Measurements from ENCODE around the gene CRYZ.
"Not testable (repeated sequence)": the region's sequence is repeated elsewhere in the genome, so short reads cannot be mapped to it uniquely, and the experiment has no call there.

CRYZ gene

DNA sequence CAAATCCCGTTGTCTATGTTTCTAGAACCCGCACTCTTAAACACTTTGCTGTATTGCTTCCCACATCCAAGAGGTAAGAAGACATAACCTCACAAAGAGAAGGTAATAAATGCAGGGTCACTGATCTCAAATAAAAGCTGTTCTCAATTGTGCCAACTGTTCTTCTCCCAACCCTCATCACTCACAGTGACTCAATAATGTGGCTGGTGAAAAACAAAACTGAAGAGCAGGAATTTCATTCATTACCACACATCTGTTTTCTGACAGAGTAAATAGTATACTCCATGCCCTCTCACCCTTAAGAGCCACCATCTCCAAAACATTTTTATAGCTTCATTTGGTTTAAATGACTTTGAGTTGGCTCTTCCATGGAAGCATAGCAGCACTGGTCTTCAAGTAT is 53.0 kb downstream of the CRYZ start:
- DNase-seq, result no peak

DNA sequence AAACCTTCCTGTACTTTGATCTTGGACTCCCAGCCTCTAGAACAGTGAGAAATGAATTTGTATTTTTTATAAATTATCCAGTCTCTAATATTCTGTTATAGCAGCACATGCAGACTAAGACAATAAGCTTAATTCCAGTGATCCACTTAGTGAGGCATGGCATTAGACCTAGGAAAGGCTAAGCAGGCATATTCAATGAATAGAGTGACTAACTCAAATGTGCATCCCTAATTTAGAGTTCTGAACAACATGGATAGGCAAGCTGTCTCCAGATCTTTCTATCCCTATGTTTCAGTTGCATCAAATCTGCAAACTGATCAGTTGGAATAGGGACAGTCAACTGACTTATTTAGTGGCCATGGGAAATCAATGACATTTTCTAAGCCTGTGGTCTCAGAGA is 54.9 kb downstream of the CRYZ start:
- no peak for DNase-seq

DNA sequence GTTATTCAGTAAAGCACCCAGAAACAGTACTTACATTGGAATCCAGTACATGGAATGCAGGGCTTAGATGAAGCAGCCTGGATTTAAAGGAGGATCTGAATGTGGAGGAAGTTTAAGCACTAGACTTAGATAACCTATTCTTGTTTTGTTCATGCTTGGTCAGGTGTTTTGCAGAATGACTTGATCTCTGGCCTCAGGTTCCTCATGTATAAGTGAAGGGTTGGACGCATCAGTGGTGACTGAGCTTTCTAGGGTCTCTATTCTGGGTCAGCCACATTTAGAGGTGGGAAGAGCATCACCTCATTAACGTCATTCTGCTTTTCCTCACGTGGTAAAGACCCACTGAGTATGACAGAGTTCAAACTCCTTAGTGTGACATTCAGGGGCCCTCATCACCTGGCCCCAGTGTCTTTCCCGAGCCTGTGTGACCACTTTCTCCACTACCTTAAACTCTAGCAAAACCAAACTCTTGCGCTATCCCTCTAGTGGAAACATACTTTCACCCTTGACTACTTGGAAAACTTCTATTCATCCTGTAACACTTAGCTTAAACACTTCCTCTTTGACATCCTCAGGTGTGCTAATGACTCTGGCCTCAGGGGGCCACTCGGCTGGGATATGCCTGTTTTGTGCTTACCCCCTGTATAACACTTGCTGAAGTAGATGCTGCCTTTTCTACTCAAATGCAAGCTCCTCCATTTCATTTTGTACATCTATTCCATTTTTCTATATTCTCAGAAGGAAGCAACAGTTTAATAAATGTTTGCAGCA is 58.4 kb downstream of the CRYZ start:
- no peak for DNase-seq

DNA sequence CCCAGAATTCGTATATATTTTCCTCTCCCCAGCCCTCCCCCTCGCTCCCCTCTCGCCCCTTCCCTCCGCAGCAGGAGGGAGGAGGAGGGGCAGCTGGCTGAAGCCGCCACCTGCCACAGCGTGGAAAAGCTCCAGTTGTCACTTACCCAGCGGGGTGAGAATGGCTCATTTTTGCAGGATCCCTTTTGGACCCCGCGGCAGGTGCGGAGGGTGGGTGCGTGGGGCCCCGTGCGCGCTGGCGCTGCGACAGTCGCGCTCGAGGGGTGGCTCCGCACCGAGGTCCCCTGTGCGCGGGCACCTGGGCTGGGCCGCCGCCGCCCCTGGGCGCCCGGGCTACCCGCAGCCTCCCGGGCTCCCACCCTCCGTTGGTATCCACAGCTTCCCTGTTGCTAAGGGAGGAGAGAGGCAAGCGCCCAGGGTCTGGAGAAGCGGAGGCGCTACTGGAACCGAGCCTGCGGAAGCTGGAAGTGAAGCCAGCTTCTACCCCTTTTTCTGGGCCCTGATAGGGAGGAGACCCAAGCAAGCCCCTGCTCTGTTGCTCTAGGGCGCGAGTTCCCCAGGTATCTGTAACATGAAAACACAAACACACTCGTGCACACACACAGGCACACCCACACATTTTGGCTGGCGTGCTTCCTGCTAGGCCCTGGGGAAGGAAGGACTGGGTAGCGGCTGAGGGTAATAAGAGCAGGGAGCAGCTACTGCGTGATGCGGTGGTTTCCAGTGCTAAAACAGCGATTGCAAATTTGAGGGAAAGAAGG is 59.3 kb downstream of the CRYZ start, which contains the start of gene ERICH3:
Gene ERICH3 (minus strand): TSS at position 442 of the 761 bp plus-strand sequence. CDS start 273 bp downstream, at position 169.
- DNase-seq, result peak; percentile 55

DNA sequence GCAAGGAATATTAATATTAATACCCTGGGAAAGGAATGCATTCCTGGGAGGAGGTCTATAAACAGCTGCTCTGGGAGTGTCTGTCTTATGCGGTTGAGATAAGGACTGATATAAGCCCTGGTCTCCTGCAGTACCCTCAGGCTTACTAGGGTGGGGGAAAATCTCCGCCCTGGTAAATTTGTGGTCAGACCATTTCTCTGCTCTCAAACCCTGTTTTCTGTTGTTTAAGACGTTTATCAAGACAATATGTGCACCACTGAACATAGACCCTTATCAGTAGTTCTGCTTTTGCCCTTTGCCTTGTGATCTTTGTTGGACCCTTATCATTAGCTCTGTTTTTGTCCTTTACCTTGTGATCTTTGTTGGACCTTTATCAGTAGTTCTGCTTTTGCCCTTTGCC is 62.0 kb downstream of the CRYZ start:
- DNase-seq, result not testable (repeated sequence)
